Activated naive CD8-positive, alpha-beta T cell treated with anti-CD3 and anti-CD28 coated beads, Interleukin-2, amount 10 ng/mL, durations not matched to agents 7 days and 5 days (primary cell): ENCODE data around the gene SHANK2. TPM values are rescaled to one million over a fixed set of nuclear protein-coding genes. Genes with fewer than 3 reads are reported as not detected.
"Not testable (repeated sequence)": the region's sequence is repeated elsewhere in the genome, so short reads cannot be mapped to it uniquely, and the experiment has no call there.

Experiments
- ATAC-seq: fragments of 150-1000 bp; cut with Tn5 transposase; one replicate; pipeline ENCODE4 v1.10.0; 2021; ENCODE audit warnings: low read depth, moderate library complexity
- POLR2A ChIA-PET: fragments of 350-600 bp; sonication (Branson Sonifier 250); formaldehyde crosslinking; loops from one replicate; lab custom pipeline; 2021; ENCODE audit warnings: antibody characterized with exemption; lab: Charles Lee
- DNase-seq: peaks from one replicate; pipeline ENCODE4 v3.0.0; 2021
- H3K27ac Mint-ChIP-seq: one replicate; pipeline ENCODE4 v1.8.0; 2022; ENCODE audit warnings: mild to moderate bottlenecking, mixed read lengths
- H3K27me3 Mint-ChIP-seq: one replicate; pipeline ENCODE4 v1.8.0; 2022; ENCODE audit warnings: mild to moderate bottlenecking, moderate library complexity, mixed read lengths
- H3K36me3 Mint-ChIP-seq: one replicate; pipeline ENCODE4 v1.8.0; 2021; ENCODE audit warnings: mild to moderate bottlenecking, mixed read lengths
- H3K4me1 Mint-ChIP-seq: one replicate; pipeline ENCODE4 v1.8.0; 2021; ENCODE audit warnings: mixed read lengths
- H3K4me3 Mint-ChIP-seq: one replicate; pipeline ENCODE4 v1.8.0; 2022; ENCODE audit warnings: mild to moderate bottlenecking, moderate library complexity, mixed read lengths
- H3K9me3 Mint-ChIP-seq: one replicate; pipeline ENCODE4 v1.8.0; 2021; ENCODE audit warnings: mixed read lengths
- total RNA-seq, 2 experiments: library from RNA; stranded (reverse); gene quantifications; one replicate each; pipeline ENCODE4 v1.2.3, GENCODE V29; 2021

The SHANK2 gene
- total RNA-seq, 2 experiments from 2014 or later: not detected

GRCh38 chr11:71233896-71234852 is 18.2 kb downstream of the SHANK2 start:
- DNase-seq, H3K27me3 Mint-ChIP-seq, H3K27ac Mint-ChIP-seq, ATAC-seq, H3K4me1 Mint-ChIP-seq, H3K4me3 Mint-ChIP-seq, H3K9me3 Mint-ChIP-seq, H3K36me3 Mint-ChIP-seq, POLR2A ChIA-PET: not testable (repeated sequence)

GRCh38 chr11:71232364-71232763 is 20.0 kb downstream of the SHANK2 start:
- no peak for DNase-seq
- POLR2A ChIA-PET: no interaction called here
- Mint-ChIP-seq H3K4me3 (no peak overlapping the region), H3K9me3 (peaks cover 8% of the 10 kb centered on the region), H3K27me3 (peaks cover 3% of the 10 kb centered on the region), H3K4me1 (no peaks in the 10 kb centered on the region), H3K27ac (no peak overlapping the region), H3K36me3 (no peaks in the 10 kb centered on the region)
- ATAC-seq: no peak

- no peaks in the 10 kb centered on the region for H3K4me1 Mint-ChIP-seq
- ATAC-seq: no peak
- no peak for DNase-seq
- peaks cover 3% of the 10 kb centered on the region for H3K27me3 Mint-ChIP-seq
- peaks cover 20% of the 10 kb centered on the region for H3K9me3 Mint-ChIP-seq
- POLR2A ChIA-PET: no interaction called here
- no peak overlapping the region for H3K27ac Mint-ChIP-seq
- no peak overlapping the region for H3K4me3 Mint-ChIP-seq
- H3K36me3 Mint-ChIP-seq: no peaks in the 10 kb centered on the region
Measured at GRCh38 chr11:71228961-71229360, 23.4 kb downstream of the SHANK2 start.

- no peak overlapping the region for H3K4me3 Mint-ChIP-seq
- ATAC-seq (no peak), DNase-seq (no peak)
- no peaks in the 10 kb centered on the region for H3K4me1 Mint-ChIP-seq
- H3K27me3 Mint-ChIP-seq: peaks cover 3% of the 10 kb centered on the region
- peaks cover 20% of the 10 kb centered on the region for H3K9me3 Mint-ChIP-seq
- H3K27ac Mint-ChIP-seq: no peak overlapping the region
- no peaks in the 10 kb centered on the region for H3K36me3 Mint-ChIP-seq
- POLR2A ChIA-PET: no interaction called here
Measured at GRCh38 chr11:71227058-71227659, 25.2 kb downstream of the SHANK2 start.

GRCh38 chr11:71223671-71224660 is 28.4 kb downstream of the SHANK2 start:
- peaks cover under 1% of the 10 kb centered on the region for H3K27me3 Mint-ChIP-seq
- peaks cover 18% of the 10 kb centered on the region for H3K9me3 Mint-ChIP-seq
- no peak for DNase-seq
- no peak for ATAC-seq
- POLR2A ChIA-PET: no interaction called here
- no peak overlapping the region for H3K27ac Mint-ChIP-seq
- no peaks in the 10 kb centered on the region for H3K4me1 Mint-ChIP-seq
- H3K4me3 Mint-ChIP-seq: no peak overlapping the region
- no peaks in the 10 kb centered on the region for H3K36me3 Mint-ChIP-seq

GRCh38 chr11:71223081-71223405 is 29.3 kb downstream of the SHANK2 start:
- DNase-seq: no peak
- Mint-ChIP-seq H3K9me3 (peaks cover 16% of the 10 kb centered on the region), H3K36me3 (no peaks in the 10 kb centered on the region), H3K27ac (no peak overlapping the region), H3K4me3 (no peak overlapping the region), H3K27me3 (no peaks in the 10 kb centered on the region), H3K4me1 (no peaks in the 10 kb centered on the region)
- POLR2A ChIA-PET: no interaction called here
- no peak for ATAC-seq

GRCh38 chr11:71222318-71223080 is 29.9 kb downstream of the SHANK2 start:
- ATAC-seq: no peak

GRCh38 chr11:71221821-71222220 is 30.6 kb downstream of the SHANK2 start:
- Mint-ChIP-seq H3K9me3 (peaks cover 7% of the 10 kb centered on the region), H3K4me3 (no peak overlapping the region), H3K36me3 (no peaks in the 10 kb centered on the region), H3K4me1 (no peaks in the 10 kb centered on the region), H3K27me3 (no peaks in the 10 kb centered on the region), H3K27ac (no peak overlapping the region)
- ATAC-seq (no peak), DNase-seq (no peak)
- POLR2A ChIA-PET: no interaction called here

More at GRCh38 chr11:71222318-71223080, 29.9 kb downstream of the SHANK2 start:
- H3K4me1 Mint-ChIP-seq: no peaks in the 10 kb centered on the region
- no peak for DNase-seq
- peaks cover 13% of the 10 kb centered on the region for H3K9me3 Mint-ChIP-seq
- POLR2A ChIA-PET: no interaction called here
- no peak overlapping the region for H3K4me3 Mint-ChIP-seq
- no peaks in the 10 kb centered on the region for H3K27me3 Mint-ChIP-seq
- no peaks in the 10 kb centered on the region for H3K36me3 Mint-ChIP-seq
- H3K27ac Mint-ChIP-seq: no peak overlapping the region

- ATAC-seq (no peak), DNase-seq (no peak)
- no peaks in the 10 kb centered on the region for H3K27me3 Mint-ChIP-seq
- no peaks in the 10 kb centered on the region for H3K36me3 Mint-ChIP-seq
- H3K4me1 Mint-ChIP-seq: no peaks in the 10 kb centered on the region
- POLR2A ChIA-PET: no interaction called here
- H3K9me3 Mint-ChIP-seq: peaks cover 7% of the 10 kb centered on the region
- no peak overlapping the region for H3K27ac Mint-ChIP-seq
- no peak overlapping the region for H3K4me3 Mint-ChIP-seq
Measured at GRCh38 chr11:71221201-71221600, 31.2 kb downstream of the SHANK2 start.

- Mint-ChIP-seq H3K4me3 (no peak overlapping the region), H3K27me3 (no peaks in the 10 kb centered on the region), H3K9me3 (no peaks in the 10 kb centered on the region), H3K4me1 (no peaks in the 10 kb centered on the region), H3K36me3 (no peaks in the 10 kb centered on the region), H3K27ac (no peak overlapping the region)
- no peak for DNase-seq
- ATAC-seq: no peak
- POLR2A ChIA-PET: no interaction called here
Measured at GRCh38 chr11:71218789-71219499, 33.4 kb downstream of the SHANK2 start.

- Mint-ChIP-seq H3K4me1 (no peaks in the 10 kb centered on the region), H3K9me3 (no peaks in the 10 kb centered on the region), H3K4me3 (no peak overlapping the region), H3K27ac (no peak overlapping the region), H3K36me3 (no peaks in the 10 kb centered on the region), H3K27me3 (no peaks in the 10 kb centered on the region)
- no peak for DNase-seq
- POLR2A ChIA-PET: no interaction called here
- no peak for ATAC-seq
Measured at GRCh38 chr11:71215425-71215965, 36.9 kb downstream of the SHANK2 start.
